HL-60/S4 treated with retinoic acid at 250 ng/mL for 4 days and 3 days (cell line): Measurements from ENCODE around the gene FAT1.
"Not testable (repeated sequence)": the region's sequence is repeated elsewhere in the genome, so short reads cannot be mapped to it uniquely, and the experiment has no call there.

Source experiments
- in situ Hi-C: fragments of 300-500 bp; cut with MboI; formaldehyde crosslinking; loops from 2 replicates; pipeline ENCODE4 v1.7.0; 2022; ENCODE audit warnings: low sequenced_read_pairs

FAT1 gene

DNA sequence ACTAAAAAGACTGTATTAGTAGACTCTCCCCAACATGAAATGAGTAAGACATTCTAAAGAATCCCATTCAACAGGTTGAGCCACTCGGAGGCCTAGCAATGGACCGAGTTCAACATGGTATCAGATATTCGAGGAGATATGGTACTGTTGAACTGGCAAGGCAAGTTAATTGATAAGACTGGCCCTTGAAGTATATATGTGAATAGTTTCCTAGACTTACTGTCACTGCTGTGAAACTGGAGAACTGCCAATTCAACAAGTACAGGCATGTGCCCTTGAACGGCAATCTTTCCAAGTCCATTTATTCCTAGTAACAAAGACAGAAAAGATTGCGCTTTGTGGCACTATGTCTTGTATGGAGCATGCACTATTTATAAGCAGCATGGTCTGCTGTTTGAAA is 24.4 kb downstream of the FAT1 start:
- in situ Hi-C loops, result no loop called here

GRCh38 chr4:186698525-186698924 is 25.1 kb downstream of the FAT1 start:
- in situ Hi-C loops, result no loop called here

GRCh38 chr4:186698028-186698427 is 25.6 kb downstream of the FAT1 start:
- in situ Hi-C loops, result no loop called here

GRCh38 chr4:186695392-186695791 is 28.3 kb downstream of the FAT1 start:
- in situ Hi-C loops, result no loop called here

DNA sequence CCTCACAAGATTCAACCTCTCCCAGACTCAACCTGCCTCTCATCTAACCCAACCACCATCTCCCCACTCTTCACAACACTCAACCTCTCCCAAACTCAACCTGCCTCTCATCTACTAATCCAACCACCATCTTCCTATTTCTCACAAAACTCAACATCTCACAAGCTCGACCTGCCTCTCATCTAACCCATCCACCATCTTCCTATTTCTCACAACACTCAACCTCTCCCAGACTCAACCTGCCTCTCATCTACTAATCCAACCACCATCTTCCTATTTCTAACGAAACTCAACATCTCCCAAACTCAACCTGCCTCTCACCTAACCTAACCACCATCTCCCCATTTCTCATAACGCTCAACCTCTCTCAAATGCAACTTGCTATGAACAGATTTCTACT is 29.8 kb downstream of the FAT1 start:
- in situ Hi-C loops, result no loop called here

GRCh38 chr4:186693159-186693815 is 30.4 kb downstream of the FAT1 start:
- in situ Hi-C loops, result no loop called here

GRCh38 chr4:186691396-186691795 is 32.3 kb downstream of the FAT1 start:
- in situ Hi-C loops, result no loop called here

DNA sequence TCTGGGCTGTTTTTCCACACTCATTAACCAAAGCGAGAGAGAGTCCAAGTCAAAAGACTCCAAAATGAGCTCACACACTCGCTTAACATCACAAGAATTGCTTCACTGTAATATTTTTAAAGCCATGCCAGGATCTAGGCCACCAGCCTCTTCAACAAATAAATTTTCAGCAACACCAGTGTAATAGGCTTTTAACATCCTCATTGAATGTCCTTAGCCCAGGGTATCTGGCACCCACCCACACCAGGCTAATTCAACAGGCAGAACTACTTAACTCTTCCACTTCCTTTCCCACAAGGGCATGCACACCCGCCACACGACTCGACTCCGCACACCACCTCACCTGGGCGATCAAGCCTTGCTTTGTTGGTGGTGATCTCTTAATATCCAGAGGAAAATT is 34.2 kb downstream of the FAT1 start:
- in situ Hi-C loops, result no loop called here

DNA sequence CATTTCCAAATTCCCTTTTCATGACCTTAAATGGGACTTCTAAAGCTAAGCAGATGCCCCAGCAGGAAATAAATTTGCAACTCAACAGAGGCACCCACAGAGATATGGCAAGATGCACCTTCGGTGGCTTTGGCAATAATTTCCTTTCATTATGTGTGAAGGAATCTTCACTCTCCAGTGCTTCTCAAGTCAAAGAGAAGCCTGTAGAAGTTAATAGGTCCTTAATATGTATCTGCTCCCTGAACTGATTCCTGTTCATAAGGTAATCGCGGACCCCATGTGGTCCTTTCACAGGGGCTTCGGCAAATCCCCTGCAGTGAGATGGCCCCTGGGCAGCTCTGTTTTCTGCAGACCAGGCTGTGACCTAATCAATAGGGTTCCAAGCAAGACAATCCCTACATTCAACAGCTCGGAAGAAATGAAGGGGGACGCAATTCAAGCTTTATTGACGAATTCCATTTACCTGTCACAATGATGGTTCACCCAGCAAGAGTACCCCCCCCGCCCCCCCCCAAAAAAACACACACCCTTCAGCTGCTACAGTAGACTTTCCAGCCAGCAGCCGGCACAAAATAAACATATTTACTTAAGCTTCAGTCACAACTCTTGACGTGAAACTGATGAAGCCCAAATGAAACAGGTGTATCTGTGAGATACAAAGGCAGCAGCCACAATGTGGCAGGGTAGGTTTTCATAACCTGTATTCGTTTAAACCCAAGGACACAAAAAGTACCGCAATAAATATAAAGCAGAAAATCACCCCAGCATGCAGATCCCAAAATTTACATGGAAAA is 35.3 kb downstream of the FAT1 start:
- in situ Hi-C loops, result no loop called here

DNA sequence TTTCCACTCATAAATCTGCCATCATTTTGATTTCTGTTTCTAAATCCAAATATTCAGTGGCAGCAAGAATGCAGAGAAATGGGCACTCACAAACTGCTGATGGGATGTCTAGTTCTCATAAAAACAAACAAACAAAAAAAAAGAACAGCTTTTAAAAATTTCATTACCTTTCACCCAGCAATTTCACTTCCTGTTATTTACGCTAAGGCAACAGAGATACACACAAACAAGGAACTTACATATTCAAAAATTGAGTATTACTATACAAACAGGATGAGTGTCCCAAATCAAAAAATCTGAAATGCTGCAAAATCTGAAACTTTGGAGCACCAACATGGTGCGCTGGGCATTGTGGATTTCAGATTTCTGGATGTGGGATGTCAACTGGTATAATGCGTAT is 36.4 kb downstream of the FAT1 start:
- in situ Hi-C loops, result no loop called here

DNA sequence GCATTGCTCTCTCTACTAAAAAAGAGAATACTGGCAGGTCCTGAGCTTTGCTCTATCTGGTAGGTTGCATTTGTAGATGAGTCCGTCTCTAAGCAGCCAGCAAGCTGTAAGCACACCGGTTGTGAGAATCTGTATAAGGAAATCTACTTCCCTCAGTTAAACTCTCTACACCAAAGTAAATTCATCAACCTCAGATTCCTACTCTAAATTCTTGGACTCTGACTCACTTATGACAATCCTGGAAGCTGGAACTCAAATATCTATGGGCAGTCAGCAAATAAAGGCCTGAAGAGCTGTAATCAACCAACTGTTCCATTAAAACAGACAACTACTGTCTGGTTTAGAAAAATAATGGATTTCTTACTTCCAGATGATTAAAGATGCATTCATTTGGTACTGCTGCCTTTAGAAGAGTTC is 37.9 kb downstream of the FAT1 start:
- in situ Hi-C loops, result no loop called here

- in situ Hi-C loops, result no loop called here
Observed at GRCh38 chr4:186684889-186685309, 38.8 kb downstream of the FAT1 start.

GRCh38 chr4:186684220-186684619 is 39.4 kb downstream of the FAT1 start:
- in situ Hi-C loops, result no loop called here

DNA sequence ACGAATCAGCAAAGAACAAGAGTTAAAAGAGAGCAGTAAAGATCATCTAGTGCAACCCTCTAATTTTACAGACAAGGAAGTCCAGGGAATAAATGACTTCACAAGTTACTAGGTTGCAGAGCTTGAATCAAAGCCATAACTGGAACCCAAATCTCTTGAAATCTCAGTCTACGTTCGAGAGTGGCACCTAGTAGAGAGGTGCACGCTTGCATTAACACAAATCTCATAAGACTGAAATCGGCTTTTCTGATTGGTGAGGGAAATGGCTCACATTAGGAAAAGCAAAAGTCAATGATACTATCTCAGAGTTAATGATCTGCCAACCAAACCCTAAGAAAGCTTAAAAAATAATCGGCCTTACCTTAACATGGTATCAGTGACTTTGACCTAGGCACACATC is 43.0 kb downstream of the FAT1 start:
- in situ Hi-C loops, result no loop called here

DNA sequence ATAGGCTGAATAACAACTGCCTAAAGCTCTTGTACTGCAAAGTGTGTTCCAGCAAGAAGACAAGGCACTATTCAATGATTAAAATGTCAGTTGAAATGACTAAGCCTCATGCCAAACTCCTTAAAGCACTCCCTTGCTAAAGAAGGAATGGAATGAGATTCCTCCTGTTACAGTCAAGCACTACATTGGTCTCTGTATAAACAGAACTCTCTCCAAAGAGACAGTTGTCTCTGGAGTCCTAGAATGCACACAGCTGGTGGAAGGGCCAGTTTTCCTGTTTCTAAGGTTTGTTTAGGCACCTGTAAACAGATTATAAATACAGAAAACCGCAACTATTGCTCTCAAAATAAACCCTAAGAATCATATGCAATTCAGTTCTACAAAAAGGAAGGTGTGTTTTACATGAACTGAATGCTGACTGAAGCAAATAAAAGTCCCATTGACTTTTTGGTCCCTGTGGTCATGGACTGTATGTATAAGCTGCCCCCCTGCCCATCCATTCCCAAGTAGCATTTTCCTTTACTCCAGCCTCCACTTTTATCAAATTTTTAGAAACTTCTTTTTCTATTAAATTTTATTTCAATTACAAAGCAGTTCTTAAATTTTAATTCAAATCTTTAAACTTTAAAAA is 47.0 kb downstream of the FAT1 start:
- in situ Hi-C loops, result no loop called here

DNA sequence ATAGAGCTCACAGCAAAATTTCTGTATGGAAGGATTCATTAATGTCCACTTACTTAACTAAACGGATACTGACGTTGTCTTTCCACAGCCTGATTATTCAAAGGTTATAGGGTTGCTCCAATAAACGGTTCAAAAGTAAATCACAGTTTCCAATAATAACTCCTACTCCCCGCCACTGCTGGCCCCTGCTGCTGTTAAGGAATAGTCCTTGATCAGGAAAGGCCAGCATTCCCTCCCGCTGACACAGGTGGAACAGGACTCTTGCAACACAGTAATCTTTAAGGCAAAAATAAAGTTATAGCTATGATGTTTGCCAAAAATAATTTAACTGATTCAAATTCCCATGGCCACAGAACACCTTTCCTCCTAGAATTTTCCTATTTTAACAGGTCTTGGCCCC is 53.9 kb downstream of the FAT1 start:
- in situ Hi-C loops, result no loop called here

DNA sequence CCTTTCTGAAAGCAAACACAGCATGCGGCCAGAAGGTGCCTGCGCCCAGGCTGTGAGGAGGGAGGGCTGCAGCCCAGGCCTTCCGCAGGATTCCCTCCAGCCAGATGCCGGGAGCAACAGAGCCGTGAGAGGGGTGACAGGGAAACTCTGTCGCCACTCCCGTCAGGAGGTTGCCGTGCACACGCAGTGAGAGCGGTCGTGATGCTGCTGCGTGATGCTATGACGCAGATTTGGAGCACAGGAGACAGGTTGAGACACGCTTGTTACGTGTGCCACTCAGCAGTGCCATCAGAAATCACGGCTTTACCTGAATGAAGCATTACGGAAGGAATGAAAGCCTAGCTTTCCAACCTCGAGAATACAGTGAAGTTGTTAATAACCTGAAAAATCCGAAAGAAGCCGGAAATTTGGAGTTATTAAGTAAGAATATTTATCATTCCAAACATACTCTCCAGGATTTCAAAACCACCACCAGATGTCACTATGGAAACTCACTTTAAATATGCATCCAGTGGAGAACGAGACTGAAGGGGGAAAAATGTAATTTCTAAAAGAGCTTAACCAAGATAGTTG is 54.4 kb downstream of the FAT1 start:
- in situ Hi-C loops, result no loop called here

- in situ Hi-C loops, result no loop called here
Observed at GRCh38 chr4:186666750-186667149, 56.9 kb downstream of the FAT1 start.

GRCh38 chr4:186666252-186666651 is 57.4 kb downstream of the FAT1 start:
- in situ Hi-C loops, result no loop called here

DNA sequence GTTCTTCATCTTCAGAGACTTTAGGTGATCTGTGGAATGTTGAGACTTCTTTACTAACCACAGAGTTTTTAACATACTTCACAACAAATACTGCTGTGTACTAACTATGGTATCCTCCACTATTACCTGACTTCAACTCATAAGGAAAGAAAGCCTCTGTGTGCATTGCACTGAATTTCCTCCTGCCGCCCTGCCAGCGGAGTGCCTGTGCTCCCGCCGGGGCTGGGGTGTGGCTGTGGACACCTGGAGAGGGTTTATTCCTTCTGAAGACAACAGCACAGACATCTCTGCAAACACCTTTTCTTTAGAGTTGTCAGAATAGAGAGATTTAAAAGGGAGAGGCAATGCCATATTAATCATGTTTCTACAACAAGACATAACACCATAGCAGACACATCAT is 63.3 kb downstream of the FAT1 start:
- in situ Hi-C loops, result no loop called here

DNA sequence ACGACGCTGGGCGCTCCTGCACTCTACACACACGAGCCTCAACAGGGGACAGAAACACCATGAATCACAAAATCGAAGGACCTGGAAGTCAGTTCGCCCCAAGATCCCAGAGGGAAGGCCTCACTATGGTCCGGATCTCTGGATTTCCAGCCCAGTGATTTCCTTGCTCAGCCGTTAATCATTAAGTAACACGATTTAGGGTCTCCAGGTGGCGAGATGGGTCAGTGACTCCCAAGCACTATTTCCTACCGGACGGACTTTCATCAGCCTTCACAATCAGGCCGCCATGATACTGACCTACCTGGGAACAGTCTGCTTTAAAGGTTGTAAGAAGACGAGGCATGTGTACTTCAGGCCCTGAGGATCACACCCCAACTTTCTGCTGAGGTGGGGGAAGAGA is 63.7 kb downstream of the FAT1 start:
- in situ Hi-C loops, result no loop called here

GRCh38 chr4:186659456-186659855 is 64.2 kb downstream of the FAT1 start:
- in situ Hi-C loops, result not testable (repeated sequence)
